Activated gamma-delta T cell treated with anti-CD3 and anti-CD28 coated beads, Interleukin-2, amount 50 U/mL, for 16 hours (primary cell): ENCODE measurements around the gene SLC15A2.
"Not testable (repeated sequence)": the region's sequence is repeated elsewhere in the genome, so short reads cannot be mapped to it uniquely, and the experiment has no call there.

ENCODE experiments used
- DNase-seq: peaks from one replicate; pipeline ENCODE4 v3.0.0-alpha.2; 2020; ENCODE audit warnings: low read depth

SLC15A2 gene

DNA sequence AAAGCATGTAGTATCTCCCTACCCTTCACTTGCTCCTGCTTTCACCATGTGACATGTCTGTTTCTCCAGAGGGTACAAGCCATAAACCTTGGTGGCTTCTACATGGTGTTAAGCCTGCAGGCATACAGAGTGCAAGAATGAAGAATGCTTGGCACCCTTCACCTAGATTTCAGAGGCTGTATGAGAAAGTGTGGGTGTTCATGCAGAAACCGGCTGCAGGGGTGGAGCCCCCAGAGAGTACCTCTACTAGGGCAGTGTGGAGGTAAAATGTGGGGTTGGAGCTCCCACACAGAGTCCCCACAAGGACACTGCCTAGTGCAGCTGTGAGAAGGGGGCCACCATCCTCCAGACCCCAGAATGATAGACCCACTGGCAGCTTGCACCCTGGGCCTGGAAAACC lies 32.2 kb downstream of the SLC15A2 start:
- no peak for DNase-seq

DNA sequence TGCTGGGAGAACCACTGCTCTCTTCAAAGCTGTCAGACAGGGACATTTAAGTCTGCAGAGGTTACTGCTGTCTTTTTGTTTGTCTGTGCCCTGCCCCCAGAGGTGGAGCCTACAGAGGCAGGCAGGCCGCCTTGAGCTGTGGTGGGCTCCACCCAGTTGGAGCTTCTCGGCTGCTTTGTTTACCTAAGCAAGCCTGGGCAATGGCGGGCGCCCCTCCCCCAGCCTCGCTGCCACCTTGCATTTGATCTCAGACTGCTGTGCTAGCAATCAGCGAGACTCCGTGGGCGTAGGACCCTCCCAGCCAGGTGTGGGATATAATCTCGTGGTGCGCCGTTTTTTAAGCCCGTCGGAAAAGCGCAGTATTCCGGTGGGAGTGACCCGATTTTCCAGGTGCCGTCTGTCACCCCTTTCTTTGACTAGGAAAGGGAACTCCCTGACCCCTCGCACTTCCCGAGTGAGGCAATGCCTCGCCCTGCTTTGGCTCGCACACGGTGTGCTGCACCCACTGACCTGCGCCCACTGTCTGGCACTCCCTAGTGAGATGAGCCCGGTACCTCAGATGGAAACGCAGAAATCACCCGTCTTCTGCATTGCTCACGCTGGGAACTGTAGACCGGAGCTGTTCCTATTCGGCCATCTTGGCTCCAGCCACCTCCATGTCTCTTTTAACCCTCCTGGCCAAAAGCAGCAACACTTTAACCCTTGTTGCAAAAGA lies 44.1 kb downstream of the SLC15A2 start:
- not testable (repeated sequence) for DNase-seq

DNA sequence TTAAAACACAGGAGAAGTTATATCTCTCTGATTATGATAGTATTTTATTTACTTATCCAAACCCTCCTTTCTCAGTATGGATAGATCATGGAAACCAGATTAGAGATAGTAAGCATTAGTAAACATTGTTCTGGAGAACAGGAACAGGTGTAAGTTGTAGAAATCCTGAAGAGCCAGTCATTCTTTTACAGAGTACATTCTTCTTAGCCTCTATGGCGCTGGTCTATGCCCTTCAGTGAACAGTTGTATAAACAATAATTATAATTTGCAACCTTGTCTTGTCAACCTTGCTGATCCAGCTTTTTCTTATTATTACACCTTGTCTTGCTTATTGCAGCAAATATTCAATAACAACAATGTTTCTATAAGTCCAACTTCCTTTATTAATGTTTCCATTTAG lies 47.4 kb downstream of the SLC15A2 start:
- DNase-seq: no peak

DNA sequence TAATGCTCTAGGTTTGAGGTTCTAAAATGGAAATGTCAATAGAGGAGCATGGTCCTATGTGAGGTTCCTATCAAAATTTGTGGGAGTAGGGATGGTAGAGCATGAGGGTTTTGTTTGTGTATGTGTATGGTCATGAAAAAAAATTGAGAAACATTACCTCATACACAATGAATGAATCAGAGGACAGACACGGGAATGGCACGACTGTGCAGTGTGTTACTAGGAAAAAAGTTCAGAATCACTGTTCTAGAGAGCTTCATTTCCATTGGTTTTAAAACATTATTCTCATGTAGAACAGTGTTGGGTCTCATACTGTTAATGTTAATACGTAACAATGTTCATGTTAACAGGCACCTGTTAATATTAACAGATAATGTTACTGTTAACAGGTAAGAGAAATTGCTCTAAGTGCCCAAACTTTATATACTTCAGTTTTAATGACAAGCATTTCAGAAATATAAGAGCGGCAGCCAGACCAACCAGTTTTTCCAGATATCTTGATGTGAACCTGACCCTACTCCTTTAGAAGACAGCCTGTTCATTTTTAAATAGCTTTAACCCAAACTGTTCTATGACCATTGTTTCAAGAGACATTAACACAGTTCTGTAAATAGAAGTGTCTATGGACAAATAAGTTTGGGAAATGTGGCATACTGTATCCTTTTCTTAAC lies 48.0 kb downstream of the SLC15A2 start:
- no peak for DNase-seq

DNA sequence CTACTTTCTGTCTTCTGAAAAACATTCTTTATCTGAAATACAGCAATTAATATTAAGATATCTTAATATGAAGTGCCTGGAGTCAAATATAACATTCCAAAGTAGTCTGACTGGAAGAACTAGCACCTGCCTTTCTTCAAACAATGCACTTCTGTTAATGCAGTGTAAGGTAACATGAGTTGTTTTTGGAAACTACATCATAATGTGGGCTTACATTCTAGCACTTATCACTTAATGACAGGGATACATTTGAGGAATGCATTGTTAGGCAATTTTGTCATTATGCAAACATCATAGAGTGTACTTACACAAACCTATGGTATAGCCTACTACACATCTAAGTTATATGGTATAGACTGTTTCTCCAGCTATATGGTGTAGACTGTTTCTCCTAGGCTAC lies 49.2 kb downstream of the SLC15A2 start:
- no peak for DNase-seq

DNA sequence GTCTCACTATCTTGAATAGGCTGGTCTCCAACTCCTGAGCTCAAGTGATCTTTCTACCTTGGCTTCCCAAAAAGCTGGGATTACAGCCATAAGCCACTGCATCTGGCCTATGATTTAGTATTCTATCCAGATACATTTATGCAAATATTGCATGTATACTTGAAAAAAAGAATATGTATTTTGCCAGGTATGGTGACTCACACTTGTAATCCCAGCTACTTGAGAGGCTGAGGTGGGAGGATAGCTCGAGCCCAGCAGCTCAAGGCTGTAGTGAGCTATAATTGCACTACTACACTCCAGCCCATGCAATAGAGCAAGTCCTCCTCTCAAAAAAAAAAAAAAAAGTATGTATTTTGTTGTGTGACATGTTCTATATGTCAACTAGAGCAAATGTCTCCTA lies 54.4 kb downstream of the SLC15A2 start:
- no peak for DNase-seq

DNA sequence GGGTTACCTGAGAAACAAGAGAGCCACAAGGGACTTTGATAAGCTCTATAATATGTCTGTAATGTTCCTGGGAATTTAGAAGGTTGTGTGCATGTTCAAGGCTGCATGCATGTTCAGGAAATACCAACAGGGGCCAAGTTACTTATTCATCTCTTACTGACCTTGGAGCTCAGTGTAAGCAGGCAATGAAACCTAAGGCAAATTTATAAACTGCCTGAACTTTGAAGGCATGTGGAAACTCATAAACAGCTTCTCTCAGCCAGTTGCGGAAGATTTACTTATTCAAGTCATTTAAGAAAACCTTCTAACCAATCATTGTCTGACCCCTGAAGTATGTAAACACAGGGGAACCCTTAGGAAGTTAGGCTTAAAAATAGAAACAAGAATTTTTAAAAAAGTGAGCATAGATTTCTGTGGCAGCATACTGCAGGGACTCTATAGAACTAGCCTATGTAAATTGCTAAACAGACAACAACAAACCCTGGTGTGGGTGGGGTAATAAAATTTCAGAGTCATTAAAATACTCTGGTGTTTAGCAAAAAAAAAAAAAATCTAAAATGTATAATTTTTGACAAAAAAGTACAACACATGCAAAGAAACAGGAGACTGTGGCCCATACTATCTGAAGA lies 57.2 kb downstream of the SLC15A2 start:
- no peak for DNase-seq

DNA sequence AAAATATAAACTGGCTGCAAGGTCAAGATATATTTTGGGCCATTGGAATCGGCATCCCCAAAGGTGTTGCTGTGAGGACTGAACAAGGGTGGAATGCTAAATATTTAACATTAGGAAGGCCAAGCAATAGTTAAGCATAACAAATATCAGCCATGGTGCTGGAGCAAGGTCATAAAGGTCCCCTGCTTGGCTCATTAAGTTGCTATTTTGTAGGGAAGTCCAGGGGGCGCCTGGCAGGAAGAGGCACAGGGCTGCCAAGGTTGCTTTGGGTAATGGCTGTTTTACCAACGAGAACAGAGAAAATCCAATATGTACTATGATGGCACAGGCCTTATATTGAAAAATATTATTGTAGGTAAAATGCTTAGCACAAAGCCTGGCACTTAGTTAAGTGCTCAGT lies 62.2 kb downstream of the SLC15A2 start:
- no peak for DNase-seq

DNA sequence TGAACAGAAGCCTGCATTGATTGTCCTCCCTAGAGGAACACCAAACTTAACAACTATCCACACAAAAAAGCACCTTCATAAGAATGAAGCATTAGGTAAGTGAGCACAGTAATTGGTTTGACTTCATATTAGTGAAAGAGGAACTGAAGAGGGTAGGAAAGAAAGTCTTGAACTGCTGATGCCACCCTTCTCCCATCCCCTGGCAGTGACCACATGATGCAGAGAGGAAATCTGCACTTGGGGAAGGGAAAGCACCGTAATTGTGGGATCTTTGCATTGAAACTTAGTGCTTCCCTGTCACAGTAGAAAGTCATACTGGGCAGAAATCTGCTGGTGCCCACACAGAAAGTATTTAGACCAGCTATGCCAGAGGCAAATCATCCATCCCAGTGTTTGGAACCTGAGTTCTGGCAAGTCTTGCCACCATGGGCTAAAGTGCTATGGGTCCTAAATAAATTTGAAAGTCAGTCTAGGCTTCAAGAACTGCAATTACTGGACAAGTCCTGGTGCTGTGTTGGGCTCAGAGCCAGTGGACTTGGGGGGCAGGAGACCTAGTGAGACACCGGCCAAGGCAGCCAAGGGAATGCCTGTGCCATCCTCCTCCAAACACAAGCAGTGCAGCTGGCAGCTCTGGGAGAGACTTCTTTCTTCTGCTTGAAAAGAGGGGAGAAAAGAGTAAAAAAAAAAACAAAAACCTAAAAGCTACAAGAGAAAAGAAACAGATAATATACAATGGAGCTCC lies 63.6 kb downstream of the SLC15A2 start:
- no peak for DNase-seq

DNA sequence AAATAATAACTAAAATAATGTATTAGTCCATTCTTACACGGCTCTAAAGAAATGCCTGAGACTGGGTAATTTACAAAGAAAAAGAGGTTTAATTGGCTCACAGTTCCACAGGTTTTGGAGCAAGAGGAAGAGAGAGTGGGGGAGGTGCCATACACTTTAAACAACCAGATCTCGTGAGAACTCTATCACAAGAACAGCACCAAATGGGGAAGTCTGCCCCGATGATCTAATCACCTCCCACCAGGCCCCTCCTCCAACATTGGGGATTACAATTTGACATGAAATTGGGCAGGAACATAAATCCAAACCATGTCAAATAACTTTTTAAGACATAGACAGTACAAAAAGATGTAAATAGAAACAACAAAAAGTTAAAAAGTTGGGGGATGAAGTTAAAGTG lies 64.6 kb downstream of the SLC15A2 start:
- no peak for DNase-seq

DNA sequence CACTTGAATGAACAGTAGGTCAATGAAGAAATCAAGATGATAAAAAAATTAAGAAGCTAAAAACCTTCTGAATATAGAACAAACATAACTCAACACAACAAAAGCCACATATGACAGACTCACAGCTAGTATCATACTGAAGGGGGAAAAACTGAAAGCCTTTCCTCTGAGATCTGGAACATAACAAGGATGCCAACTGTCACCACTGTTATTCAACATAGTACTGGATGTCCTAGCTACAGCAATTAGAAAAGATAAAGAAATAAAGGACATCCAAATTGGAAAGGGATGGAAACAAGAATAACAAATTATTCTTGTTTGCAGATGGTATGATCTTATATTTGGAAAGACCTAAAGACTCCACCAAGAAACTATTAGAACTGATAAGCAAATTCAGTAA lies 67.1 kb downstream of the SLC15A2 start:
- DNase-seq: no peak

DNA sequence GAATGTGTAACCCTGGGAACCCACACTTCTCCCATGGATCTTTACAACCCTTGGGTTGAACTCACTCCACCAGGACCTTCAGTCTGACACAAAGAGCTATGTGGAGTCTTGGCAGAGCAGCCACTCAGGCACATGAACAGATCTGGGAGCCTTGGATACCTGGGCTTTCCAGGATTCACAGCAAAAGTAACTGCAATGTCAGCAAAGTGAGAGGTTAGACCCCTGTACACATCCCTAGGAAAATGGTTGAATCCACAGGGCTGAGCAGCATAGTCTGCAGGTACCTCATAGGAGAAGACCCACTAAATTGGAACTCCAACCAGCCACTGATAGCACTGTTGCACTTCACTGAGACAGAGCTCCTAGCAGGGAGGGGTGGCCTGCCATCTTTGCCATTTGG lies 68.2 kb downstream of the SLC15A2 start:
- no peak for DNase-seq

DNA sequence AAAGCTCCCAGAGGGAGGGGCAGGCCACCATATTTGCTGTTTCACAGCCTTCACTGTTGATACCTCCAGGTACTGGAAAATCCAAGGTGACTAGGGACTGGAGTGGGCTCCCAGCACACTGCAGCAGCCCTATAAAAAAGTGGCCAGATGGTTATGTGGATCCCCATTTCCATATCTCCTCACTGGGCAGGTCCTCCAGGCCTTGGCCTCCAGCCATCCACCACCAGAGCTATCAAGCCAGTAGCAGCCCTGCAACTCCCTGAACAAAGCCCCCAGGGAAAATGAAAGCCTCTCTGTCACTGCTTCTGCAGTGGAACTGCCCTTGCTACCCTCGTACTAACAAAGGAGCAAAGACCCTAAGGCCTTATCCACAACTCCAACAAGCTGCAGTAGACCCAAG lies 69.4 kb downstream of the SLC15A2 start:
- no peak for DNase-seq

DNA sequence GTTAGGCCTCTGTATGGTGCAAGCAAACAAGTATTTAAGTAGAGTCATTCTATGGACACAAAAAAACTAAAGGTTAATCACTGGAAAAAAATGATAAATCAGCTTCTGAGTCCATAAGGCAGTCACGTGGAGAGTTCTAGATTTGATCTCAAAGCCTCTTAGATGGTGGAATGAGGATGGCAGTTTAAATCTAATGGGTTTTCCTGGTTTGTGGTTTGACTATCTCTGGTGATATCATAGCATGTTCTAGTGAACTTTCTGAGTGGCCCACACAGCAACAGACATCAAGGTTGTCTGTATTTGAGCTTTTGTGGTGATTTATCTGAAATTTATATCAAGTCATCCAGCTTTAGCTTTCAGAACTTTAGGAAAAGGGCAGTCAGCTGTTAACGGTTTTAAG lies 75.4 kb downstream of the SLC15A2 start:
- DNase-seq: no peak

DNA sequence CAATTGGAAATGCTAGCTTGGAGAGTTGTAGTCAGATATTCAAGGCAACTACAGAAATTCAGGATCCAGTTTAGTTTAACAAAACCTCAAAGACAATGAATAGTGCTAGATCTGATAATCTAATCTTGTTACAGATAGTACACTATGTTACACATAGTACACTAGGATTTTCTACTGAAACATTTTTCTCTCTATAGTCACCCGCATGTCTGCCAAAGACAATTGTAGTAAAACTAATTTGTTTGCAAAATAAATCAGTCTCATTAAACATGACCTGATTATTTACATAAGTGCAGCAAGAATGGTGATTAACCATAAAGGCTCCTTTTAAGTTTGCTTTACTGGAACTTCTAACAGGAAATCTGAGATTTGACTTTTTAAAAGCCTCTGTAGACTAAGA lies 75.8 kb downstream of the SLC15A2 start:
- no peak for DNase-seq

DNA sequence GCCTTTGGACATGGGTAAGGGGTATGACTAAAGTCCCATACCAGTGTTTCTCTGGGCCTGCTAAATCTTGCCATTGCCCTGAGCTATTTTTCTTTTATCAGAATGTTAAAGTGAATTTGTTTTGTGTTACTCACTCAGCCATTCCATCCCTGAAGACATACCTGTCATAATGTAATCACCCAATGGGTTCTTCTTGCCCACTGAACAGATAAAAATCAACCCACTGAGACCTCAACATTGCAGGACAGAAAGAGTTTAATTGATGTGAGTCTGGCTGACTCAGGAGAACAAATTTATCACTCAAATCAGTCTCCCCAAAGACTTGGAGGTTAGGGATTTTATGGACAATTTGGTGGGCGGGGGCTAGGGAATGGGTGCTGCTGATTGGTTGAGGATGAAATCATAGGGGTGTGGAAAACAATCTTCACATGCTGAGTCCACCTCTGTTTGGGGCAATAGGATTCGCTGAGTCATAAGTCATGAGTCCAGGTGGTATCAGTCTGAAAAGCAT lies 80.5 kb downstream of the SLC15A2 start:
- no peak for DNase-seq

DNA sequence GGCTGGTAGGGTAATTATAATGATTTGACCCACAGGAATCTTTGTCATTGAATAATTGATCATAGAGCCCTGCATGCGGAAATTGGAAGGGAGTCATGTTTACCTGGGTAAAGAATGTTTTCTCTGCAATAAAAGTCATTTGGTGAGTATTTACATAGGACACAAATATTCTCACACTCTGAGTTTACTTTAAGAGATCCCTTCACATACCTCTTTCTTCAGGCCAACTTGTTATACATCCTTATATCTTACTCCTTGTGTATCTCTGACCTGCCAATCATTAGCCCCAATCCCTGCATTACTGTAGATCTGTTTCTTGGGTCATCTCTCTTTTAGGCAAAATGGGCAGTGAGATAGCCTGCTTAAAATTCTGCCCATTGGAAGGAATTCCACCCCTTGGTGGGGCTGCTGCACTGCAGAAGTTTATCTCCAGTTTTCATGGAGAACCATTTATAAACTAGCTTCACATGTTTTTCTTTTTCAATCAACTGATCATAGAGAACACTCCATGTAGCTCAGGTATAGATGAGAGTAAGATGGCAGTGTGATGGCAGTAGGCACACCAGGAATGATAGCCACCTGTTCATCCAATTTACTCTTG lies 81.6 kb downstream of the SLC15A2 start:
- DNase-seq: no peak

DNA sequence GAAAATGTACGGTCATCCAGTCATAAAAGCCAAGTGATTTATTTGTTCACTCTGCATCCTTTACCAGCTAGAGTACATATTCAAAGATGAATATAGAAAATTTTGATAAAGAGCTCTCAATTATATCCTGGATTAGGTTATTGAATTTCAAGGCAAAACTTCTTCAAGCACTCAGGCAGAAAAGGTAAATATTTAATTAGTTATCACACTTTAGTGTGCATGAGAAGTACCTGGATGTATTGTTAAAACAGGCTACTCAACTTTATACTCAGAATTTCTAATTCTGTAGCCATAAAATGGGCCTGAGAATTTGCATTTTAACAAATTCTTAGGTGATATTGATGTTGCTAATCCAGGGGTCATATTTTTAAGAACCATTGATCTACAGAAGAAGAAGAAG lies 82.5 kb downstream of the SLC15A2 start:
- no peak for DNase-seq

DNA sequence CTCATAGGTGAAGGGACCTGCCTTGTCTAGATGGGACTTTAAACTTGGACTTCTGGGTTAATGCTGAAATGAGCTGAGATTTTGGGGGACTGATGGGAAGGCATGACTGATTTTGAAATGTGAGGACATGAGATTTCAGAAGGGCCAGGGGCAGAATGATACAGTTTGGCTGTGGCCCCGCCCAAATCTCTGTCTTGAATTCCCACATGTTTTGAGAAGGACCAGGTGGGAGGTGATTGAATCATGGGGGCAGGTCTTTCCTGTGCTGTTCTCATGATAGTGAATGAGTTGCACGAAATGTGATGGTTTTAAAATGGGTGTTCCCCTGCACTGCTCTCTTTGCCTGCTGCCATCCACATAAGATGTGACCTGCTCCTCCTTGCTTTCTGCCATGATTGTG lies 85.0 kb downstream of the SLC15A2 start:
- DNase-seq: no peak

DNA sequence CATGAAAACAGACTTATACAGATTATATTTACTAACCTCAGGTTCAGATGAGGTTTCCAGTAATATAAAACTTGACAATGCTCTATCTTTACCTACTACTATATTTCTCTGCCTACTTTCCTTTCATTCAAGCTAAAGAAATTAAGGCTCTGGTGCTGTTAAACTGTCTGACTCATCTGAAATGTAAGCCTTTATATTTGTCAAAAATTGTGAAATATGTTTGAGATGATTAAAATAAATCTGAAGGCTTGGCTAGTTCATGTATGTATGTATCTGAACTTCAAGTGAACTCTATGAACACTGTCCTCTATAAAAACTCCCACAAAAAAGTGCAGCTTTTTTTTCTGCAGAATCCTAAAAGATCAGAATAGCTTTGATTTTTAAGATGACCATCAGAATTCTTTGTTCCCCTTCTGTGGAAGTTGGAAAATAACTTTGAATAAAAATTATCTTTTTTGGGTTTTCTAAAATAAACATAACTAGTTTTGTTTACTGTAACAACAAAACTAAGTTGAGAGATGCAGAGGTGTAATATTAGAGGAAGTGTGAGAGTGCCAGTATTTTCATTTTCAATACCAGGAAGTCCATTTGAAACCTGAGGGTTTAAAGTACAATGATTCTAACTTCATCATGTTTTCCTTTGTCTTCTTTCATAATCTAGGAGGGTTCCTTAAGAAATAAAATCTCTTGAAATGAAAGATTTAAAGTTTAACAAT lies 85.7 kb downstream of the SLC15A2 start:
- no peak for DNase-seq

DNA sequence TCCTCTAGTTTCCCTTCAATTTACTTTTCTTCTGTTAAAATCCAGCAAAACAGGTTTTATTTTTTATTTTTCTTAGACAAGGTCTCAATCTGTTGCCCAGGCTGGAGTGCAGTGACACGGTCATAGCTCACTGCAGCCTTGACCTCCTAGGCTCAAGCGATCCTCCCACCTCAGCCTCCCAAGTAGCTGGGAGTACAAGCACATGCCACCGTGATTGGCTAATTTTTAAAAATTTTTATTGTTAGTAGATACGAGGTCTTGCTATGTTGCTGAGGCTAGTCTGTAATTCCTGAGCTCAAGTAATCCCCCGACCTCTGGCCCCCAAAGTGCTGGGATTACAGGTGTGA lies 86.2 kb downstream of the SLC15A2 start:
- no peak for DNase-seq

DNA sequence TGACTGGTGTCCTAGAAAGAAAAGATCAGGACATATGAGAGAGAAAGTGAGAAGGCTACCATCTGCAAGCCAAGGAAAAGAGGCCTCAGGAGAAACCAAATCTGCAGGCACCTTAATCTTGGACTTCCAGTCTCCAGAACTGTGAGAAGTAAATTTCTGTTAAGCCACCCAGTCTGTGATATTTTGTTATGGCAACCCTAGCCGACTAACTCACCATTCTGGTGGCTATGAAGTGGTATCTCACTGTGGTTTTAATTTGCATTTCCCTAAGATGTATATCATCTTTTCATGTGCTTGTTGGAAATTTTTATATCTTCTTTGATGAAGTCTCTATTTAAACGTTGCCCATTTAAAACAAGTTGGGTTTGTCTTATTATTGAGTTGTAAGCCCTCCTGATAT lies 87.3 kb downstream of the SLC15A2 start:
- DNase-seq: no peak
